PC-9 (cell line): ENCODE measurements around the gene CHAF1B. TPM values are rescaled to one million over a fixed set of nuclear protein-coding genes. Genes with fewer than 3 reads are reported as not detected.

ENCODE experiments used
- BruUV-seq: library from RNA; stranded (reverse); fragments of 400-500 nt; replicated peaks from 2 replicates; lab custom pipeline; 2021; lab: Mats Ljungman, UMichigan
- CTCF ChIA-PET: fragments of 300-600 bp; sonication (Branson Sonifier 250); formaldehyde crosslinking; loops from one replicate; lab custom pipeline; 2022; ENCODE audit warnings: antibody characterized with exemption; lab: Charles Lee
- POLR2A ChIA-PET: fragments of 300-600 bp; sonication (Branson Sonifier 250); formaldehyde crosslinking; loops from one replicate; lab custom pipeline; 2022; ENCODE audit warnings: antibody characterized with exemption; ENCODE audit not compliant: unreplicated experiment; lab: Charles Lee
- DNase-seq, 2 experiments: peaks; one replicate each; pipeline versions ENCODE4 v3.0.0 to v3.0.0-alpha.2; 2015 to 2022; ENCODE audit warnings: mixed read lengths in 1 of 2
- H2AFZ ChIP-seq: fragments of 200-600 bp; sonication (generic); 2 replicates; pipeline ENCODE4 v1.8.1; 2017; ENCODE audit warnings: antibody characterized with exemption
- H3F3A ChIP-seq: fragments of 200-600 bp; sonication (generic); 2 replicates; pipeline ENCODE4 v1.8.1; 2017; ENCODE audit warnings: antibody characterized with exemption, mild to moderate bottlenecking, low read depth; ENCODE audit not compliant: insufficient read depth
- H3K27ac ChIP-seq: fragments of 200-600 bp; sonication (generic); 2 replicates; pipeline ENCODE4 v1.6.1; 2016; ENCODE audit warnings: mixed run types
- H3K27me3 ChIP-seq: fragments of 200-600 bp; sonication (generic); 2 replicates; pipeline ENCODE4 v1.6.1; 2016; ENCODE audit warnings: low read depth, mixed run types; ENCODE audit not compliant: insufficient read depth
- H3K36me3 ChIP-seq: fragments of 200-600 bp; sonication (generic); 2 replicates; pipeline ENCODE4 v1.6.1; 2016; ENCODE audit warnings: low read depth, mixed run types
- H3K4me1 ChIP-seq: fragments of 200-600 bp; sonication (generic); replicated peaks from 2 replicates; pipeline ENCODE4 v1.6.1; 2016; ENCODE audit warnings: mixed run types; ENCODE audit not compliant: insufficient read depth
- H3K4me2 ChIP-seq: fragments of 200-600 bp; sonication (generic); 2 replicates; pipeline ENCODE4 v1.6.1; 2017; ENCODE audit warnings: mixed run types
- H3K4me3 ChIP-seq: fragments of 200-600 bp; sonication (generic); 2 replicates; pipeline ENCODE4 v1.6.1; 2016; ENCODE audit warnings: mixed run types
- H3K79me2 ChIP-seq: fragments of 200-600 bp; sonication (generic); 2 replicates; pipeline ENCODE4 v1.6.1; 2017; ENCODE audit warnings: low read depth, mixed run types
- H3K9me2 ChIP-seq: fragments of 200-600 bp; sonication (generic); 2 replicates; pipeline ENCODE4 v1.8.1; 2017; ENCODE audit warnings: mild to moderate bottlenecking; ENCODE audit not compliant: insufficient read depth
- H3K9me3 ChIP-seq: fragments of 200-600 bp; sonication (generic); 2 replicates; pipeline ENCODE4 v1.8.1; 2016; ENCODE audit warnings: low read depth; ENCODE audit not compliant: insufficient read depth
- H4K20me1 ChIP-seq: fragments of 200-600 bp; sonication (generic); 2 replicates; pipeline ENCODE4 v1.8.1; 2017; ENCODE audit not compliant: insufficient read depth
- CTCF ChIP-seq: fragments of 200-600 bp; sonication (generic); conservative IDR thresholded peaks from 2 replicates; pipeline ENCODE4 v1.6.1; 2017; ENCODE audit warnings: mixed run types, antibody characterized with exemption, mild to moderate bottlenecking, moderate library complexity
- EZH2 ChIP-seq: fragments of 200-600 bp; sonication (generic); IDR thresholded peaks from 2 replicates; pipeline ENCODE4 v1.8.0; 2017; ENCODE audit warnings: antibody characterized with exemption, low read depth
- intact Hi-C: fragments of 100-400 bp; cut with micrococcal nuclease; formaldehyde crosslinking; loops from one replicate; pipeline ENCODE4 v1.10.0; 2022; ENCODE audit not compliant: unreplicated experiment
- total RNA-seq: library from RNA; stranded (reverse); gene quantifications from 2 replicates; pipeline ENCODE4 v1.2.3, GENCODE V29; 2021

CHAF1B gene
- total RNA-seq, 1 experiment from 2014 or later = 14.1 TPM

GRCh38 chr21:36464590-36464989 is 79.4 kb downstream of the CHAF1B start:
- H3K4me3 ChIP-seq = no peak overlapping the region
- intact Hi-C loops = no loop called here
- TF ChIP-seq EZH2 (no peak), CTCF (no peak)
- H4K20me1 ChIP-seq = no peaks in the 10 kb centered on the region
- no peaks in the 10 kb centered on the region for H3K9me2 ChIP-seq
- ChIA-PET CTCF (no interaction called here), POLR2A (no interaction called here)
- DNase-seq = no peak
- H2AFZ ChIP-seq = no peak overlapping the region
- H3K27ac ChIP-seq = no peak overlapping the region
- H3K4me2 ChIP-seq = no peak overlapping the region
- H3K36me3 ChIP-seq = no peaks in the 10 kb centered on the region
- no peaks in the 10 kb centered on the region for H3K9me3 ChIP-seq
- H3K27me3 ChIP-seq = no peaks in the 10 kb centered on the region
- H3K4me1 ChIP-seq = no peaks in the 10 kb centered on the region
- BruUV-seq = no TSS peak
- no peaks in the 10 kb centered on the region for H3K79me2 ChIP-seq
- no peaks in the 10 kb centered on the region for H3F3A ChIP-seq

DNA sequence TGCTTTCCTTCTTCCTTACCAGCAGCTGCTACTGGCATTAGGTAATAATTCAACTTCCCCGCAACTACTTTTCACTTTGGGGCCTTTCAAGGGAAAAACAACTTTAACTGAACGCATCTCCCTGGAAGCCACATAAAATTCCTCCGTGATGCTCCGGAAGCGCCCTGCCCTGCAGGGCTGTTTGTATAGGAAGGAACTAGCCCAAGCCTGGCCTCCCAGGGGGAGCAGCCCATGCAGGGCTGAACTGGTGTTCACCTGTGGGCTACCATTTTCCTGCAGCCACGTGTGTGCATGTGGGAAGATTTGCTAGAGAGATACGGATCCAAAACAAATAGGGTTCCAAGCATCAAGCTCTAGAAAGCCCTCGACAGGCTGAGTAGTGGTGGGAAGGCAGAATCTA is 80.3 kb downstream of the CHAF1B start:
- CTCF ChIA-PET = interaction anchor here (0.6 kb wide), 1 partner anchor 315 kb away, joined by 3 read pairs; no protein-coding TSS in a partner anchor
- POLR2A ChIA-PET = interaction anchor here (0.5 kb wide), 1 partner anchor 146 kb away, joined by 3 read pairs; the partner anchor contains the start of gene MORC3
- 0 out of 2 replicates have a peak, but pooled peaks cover under 1% of the 10 kb centered on the region for H3F3A ChIP-seq
- no peak overlapping the region for H3K27ac ChIP-seq
- no peaks in the 10 kb centered on the region for H3K36me3 ChIP-seq
- no TSS peak for BruUV-seq
- no peak overlapping the region for H3K4me2 ChIP-seq
- H2AFZ ChIP-seq = no peak overlapping the region
- H3K9me2 ChIP-seq = no peaks in the 10 kb centered on the region
- TF ChIP-seq CTCF (no peak), EZH2 (no peak)
- no peaks in the 10 kb centered on the region for H3K79me2 ChIP-seq
- DNase-seq = no peak
- H4K20me1 ChIP-seq = no peaks in the 10 kb centered on the region
- H3K4me1 ChIP-seq = peaks cover 1% of the 10 kb centered on the region
- H3K27me3 ChIP-seq = no peaks in the 10 kb centered on the region
- intact Hi-C loops = no loop called here
- no peaks in the 10 kb centered on the region for H3K9me3 ChIP-seq
- no peak overlapping the region for H3K4me3 ChIP-seq

- Histone ChIP-seq H3K27me3 (no peaks in the 10 kb centered on the region), H4K20me1 (no peaks in the 10 kb centered on the region), H3F3A (0 out of 2 replicates have a peak, but pooled peaks cover 7% of the 10 kb centered on the region), H3K27ac (no peak overlapping the region), H3K36me3 (no peaks in the 10 kb centered on the region), H3K9me3 (no peaks in the 10 kb centered on the region), H2AFZ (no peak overlapping the region), H3K4me2 (no peak overlapping the region), H3K79me2 (no peaks in the 10 kb centered on the region), H3K4me3 (no peak overlapping the region), H3K9me2 (no peaks in the 10 kb centered on the region), H3K4me1 (peaks cover 7% of the 10 kb centered on the region)
- no peak for DNase-seq
- POLR2A ChIA-PET = interaction anchor here (0.5 kb wide), 1 partner anchor 146 kb away, joined by 3 read pairs; the partner anchor contains the start of gene MORC3
- TF ChIP-seq EZH2 (no peak), CTCF (no peak)
- no TSS peak for BruUV-seq
- intact Hi-C loops = no loop called here
- CTCF ChIA-PET = no interaction called here
These were observed 80.9 kb downstream of the CHAF1B start for GRCh38 chr21:36466061-36466511.

Other genes with a start within 250 kb of the CHAF1B start
- 14.7 and 15.1 TPM in 2 replicates for gene DOP1B, start 228.6 kb upstream of the CHAF1B start, total RNA-seq
- 15.9 and 17.5 TPM in 2 replicates for gene MORC3, start 65.2 kb upstream of the CHAF1B start, total RNA-seq
- not detected in 2 replicates for gene CLDN14, start 94.7 kb downstream of the CHAF1B start, total RNA-seq